HG02642 (cell line): Measurements from ENCODE around the gene MCAM.

Experiments used
- ATAC-seq: cut with Tn5 transposase; IDR thresholded peaks from one replicate; pipeline ENCODE4 v1.9.1; 2021; ENCODE audit warnings: mild to moderate bottlenecking; ENCODE audit not compliant: unreplicated experiment, poor library complexity

Gene MCAM

DNA sequence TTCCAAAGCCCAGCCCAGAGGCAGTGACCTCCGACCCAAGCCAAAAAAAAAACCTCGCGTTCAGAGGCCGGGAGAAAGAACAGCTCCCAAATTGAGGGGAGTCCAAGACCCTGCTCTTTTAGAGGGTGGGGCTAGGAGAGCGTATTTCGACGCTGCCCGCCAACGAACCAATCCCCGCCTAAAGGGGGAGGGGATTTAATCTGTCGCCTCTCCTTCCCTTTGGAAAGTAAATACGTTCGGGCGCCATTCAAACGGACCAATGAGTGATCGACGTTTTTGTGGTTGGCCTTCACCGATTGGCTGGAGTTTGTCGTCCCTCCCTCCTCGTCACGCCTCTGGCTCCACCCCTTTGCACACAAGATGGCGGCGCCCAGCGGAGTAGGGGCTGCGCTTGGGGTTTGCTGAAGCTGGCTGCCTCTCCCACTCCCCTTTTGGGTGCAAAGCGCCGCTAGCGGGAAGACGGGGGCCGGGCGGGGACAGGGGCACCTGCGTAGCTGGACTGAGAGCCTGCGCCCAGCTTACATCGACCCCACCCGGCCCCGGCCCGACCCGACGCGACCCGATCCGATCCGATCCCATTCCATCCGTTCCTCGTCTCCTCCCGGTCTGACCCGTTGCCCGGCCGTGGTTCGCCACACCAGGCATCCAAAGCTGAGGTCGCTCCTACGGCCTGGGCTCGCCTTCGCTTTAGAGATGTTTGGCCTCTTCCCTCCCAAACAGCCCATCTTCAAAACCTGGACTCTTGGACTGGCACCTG is 17.4 kb upstream of the MCAM start, which contains the start of gene RNF26:
Gene RNF26, plus strand, starts transcription at position 354 of the 757 bp plus-strand sequence. CDS start 596 bp downstream, outside the sequence.
- ATAC-seq: peak; percentile 93

- ATAC-seq: no peak
Measured at GRCh38 chr11:119332111-119332765, 15.3 kb upstream of the MCAM start.

- no peak for ATAC-seq
Measured at GRCh38 chr11:119330237-119330636, 13.3 kb upstream of the MCAM start.

DNA sequence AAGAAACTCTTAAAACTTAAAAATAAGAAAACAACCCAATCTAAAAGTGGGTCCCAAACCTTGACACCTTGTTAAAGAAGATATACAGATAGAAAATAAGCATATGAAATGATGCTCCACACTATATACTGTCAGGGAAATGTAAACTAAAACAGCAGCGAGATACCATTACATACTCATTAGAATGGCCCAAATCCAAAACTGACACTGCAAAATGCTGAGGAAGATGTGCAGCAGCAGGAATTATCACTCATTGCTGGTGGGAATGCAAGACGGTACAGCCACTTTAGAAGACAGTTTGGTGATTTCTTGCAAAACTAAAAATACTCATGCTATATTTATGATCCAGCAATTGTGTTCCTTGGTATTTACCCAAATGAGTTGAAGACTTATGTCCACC is 12.4 kb upstream of the MCAM start:
- ATAC-seq: no peak

DNA sequence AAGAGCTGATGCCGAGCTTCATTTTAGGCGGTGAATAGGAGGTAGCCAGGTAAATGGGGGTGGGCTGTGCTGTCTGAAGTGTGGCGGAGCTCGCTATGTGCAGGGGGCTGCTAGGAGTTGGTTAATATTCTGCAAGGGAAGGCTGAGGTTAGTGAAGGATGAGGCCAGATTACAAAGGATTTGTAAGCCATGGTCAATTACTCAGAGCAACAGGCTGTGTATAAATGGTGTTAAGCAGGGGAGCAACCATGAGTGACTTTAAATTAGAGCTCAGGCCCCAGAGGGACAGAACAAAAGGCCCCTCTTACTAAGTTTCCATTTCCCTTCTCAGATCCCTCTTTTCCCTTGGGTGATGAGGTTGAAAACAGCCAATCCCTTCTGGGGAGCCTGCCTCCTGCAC is 7.3 kb upstream of the MCAM start:
- ATAC-seq: no peak

GRCh38 chr11:119323532-119324033 is 6.7 kb upstream of the MCAM start:
- no peak for ATAC-seq

GRCh38 chr11:119322921-119323531 is 6.1 kb upstream of the MCAM start:
- ATAC-seq: no peak

DNA sequence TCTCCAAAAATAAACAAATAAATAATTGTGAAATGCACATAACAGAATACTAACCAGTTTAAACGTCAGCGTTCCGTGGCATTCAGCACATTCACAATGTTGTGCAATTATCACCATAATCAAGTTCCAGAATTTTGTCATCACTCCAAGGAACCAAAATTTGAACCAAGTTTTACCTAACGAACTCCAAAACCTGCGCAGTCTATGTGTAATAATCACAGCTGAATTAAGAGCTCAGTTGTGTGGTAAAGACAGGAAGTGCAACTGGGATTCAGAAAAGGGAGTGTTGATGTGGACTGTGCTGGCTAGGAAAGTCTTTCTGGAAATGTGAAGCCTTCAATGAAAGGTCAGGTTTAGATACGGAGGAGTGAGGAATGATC is 5.4 kb upstream of the MCAM start:
- no peak for ATAC-seq

GRCh38 chr11:119320776-119321524 is 4.0 kb upstream of the MCAM start:
- peak; percentile 52 for ATAC-seq

DNA sequence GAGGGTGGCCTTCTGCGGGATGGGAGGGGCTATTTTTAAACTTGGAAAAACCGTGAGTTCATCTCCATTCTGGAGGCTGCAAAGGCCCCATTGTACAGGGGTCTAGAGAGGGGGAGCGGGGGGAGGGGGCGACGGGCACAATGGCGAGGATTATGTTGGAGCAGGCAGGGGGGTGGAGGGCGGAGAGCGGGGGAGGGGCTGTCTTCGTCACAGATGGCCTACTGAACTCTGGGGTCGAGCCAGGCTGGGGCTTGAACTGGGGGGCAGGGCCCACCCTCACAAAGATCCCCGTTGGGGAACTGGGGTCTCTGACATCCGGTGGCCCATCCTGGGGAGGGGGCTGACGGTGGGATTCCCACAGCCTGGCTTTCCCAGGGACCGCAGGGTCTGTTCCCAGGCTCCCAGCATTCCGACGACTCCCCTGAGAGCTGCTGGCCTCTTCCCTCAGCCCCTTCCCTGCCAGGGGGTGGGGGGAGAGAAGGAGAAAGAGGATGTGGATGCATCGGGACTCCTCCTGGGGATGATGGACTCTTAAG is 3.4 kb upstream of the MCAM start:
- no peak for ATAC-seq

GRCh38 chr11:119319700-119320239 is 2.8 kb upstream of the MCAM start:
- no peak for ATAC-seq

- ATAC-seq: no peak
Measured at GRCh38 chr11:119319136-119319699, 2.3 kb upstream of the MCAM start.

GRCh38 chr11:119318240-119319135 is 1.6 kb upstream of the MCAM start:
- no peak for ATAC-seq

DNA sequence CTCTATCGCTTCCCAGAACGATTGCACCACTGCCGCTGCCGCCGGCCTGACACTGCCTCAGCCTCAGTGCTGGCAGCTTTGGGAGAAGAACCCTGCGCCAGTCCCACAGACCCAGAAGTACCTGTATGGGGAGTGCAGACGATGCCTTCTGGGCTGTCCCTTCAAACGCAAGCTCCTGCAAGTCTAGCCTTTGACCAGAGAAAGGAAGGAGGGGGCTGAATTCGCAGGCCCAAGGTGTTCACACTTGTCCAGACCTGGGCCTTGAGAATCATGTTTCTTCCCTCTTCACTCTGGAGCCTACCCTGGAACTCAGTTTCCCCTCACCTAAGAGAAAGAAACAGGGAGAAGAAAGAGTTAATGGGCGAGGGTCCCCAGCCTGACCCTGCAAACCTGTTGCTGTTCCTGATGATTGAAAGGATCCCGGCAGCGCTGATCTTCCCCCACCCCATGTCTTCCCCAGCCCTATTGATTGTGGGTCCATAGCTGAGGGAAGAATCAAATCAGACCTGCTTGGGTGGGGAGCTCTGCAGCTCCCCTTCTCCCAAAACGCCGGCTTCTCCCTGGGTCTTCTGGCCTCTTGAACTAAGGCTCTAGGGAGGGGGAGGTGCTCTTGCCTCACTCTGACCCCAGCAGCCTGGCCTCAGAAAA is 786 bp upstream of the MCAM start:
- ATAC-seq: no peak

- no peak for ATAC-seq
Measured at GRCh38 chr11:119316016-119316728, 758 bp downstream of the MCAM start.

GRCh38 chr11:119315131-119316015 is 1.6 kb downstream of the MCAM start:
- ATAC-seq: peak; percentile 34

DNA sequence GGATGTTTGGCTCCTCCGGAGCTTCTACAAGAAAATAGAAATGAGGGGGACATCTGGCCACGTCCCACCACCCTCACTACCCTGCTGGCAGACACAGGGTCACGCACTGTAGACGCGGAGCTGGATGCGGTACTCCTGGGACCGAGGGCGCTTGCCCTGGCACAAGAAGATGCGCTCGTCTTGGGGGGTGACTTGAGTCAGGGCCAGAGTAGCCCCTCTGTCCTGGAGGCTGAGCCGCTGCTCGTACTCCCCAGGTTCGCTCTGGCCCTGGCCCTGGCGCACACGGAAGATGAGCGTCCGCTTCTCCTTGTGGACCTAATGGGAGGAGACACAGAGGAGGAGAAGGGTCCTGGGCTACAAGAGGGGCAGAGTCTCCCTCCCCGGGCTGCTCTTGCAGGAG is 2.2 kb downstream of the MCAM start:
- no peak for ATAC-seq
